ENCODE results near the gene MRPL53. TPM values are rescaled to one million over a fixed set of nuclear protein-coding genes. Genes with fewer than 3 reads are reported as not detected.

The MRPL53 gene
- total and polyA plus RNA-seq, 2 of the 13 experiments (the other 11 are each of a cell fraction or from before 2014, with no cell fraction given): 34.3 to 51.9 TPM

DNA sequence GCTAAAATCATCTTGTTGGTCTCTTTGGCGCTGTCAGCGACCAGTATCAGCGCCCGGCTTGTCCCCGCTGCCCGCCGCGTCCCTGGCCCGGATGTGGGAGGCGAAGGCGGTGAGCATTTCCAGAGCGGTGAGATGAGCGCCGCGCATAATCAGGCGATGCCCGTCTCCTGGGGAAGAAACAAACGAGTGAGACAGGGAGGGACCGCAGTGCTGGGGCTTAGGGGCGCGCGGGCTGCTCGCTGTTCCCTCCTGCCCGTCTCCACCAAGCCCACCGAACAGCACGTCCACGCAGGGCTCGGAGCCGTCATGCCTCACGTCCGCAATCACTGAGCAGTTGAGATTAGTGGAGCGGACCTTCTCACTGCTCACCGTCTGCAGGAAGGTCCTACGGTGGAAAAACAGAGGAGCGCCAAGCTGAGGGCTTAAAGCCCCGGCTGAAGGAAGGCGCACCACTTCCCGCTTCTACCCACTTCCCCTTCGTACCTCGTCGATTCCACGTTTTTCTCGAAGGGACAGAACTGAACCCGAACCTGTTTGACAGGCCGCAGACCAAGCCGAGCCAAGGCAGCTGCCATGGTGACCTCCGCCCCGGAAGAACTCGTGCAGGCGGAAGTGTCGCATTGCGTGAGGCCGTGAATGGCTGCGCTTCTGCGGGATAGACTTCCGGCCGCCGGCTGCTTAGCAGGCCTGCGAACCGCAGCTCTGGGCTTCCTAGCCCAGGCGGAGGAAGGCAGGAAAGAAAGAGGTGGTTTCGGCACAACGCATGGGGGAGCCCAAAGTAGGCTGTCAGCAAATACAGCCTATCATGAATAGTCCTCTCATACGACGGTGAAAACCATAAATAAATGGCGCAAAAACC, at the start of gene MRPL53 (continued):
- TF ChIP-seq, protein P1, sequence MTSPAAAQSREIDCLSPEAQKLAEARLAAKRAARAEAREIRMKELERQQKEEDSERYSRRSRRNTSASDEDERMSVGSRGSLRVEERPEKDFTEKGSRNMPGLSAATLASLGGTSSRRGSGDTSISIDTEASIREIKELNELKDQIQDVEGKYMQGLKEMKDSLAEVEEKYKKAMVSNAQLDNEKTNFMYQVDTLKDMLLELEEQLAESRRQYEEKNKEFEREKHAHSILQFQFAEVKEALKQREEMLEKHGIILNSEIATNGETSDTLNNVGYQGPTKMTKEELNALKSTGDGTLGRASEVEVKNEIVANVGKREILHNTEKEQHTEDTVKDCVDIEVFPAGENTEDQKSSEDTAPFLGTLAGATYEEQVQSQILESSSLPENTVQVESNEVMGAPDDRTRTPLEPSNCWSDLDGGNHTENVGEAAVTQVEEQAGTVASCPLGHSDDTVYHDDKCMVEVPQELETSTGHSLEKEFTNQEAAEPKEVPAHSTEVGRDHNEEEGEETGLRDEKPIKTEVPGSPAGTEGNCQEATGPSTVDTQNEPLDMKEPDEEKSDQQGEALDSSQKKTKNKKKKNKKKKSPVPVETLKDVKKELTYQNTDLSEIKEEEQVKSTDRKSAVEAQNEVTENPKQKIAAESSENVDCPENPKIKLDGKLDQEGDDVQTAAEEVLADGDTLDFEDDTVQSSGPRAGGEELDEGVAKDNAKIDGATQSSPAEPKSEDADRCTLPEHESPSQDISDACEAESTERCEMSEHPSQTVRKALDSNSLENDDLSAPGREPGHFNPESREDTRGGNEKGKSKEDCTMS (CRISPR knock-in tag; conservative IDR thresholded peaks at IDR 0.05): peak; percentile 36; the same call in 1 of the 2 replicates
- TF ChIP-seq, protein P2, sequence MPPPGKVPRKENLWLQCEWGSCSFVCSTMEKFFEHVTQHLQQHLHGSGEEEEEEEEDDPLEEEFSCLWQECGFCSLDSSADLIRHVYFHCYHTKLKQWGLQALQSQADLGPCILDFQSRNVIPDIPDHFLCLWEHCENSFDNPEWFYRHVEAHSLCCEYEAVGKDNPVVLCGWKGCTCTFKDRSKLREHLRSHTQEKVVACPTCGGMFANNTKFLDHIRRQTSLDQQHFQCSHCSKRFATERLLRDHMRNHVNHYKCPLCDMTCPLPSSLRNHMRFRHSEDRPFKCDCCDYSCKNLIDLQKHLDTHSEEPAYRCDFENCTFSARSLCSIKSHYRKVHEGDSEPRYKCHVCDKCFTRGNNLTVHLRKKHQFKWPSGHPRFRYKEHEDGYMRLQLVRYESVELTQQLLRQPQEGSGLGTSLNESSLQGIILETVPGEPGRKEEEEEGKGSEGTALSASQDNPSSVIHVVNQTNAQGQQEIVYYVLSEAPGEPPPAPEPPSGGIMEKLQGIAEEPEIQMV (CRISPR knock-in tag; IDR thresholded peaks at IDR 0.05; ENCODE audit: low read depth): peak; percentile 97
- peak; percentile 89 for TF ChIP-seq ZSCAN9 (CRISPR knock-in tag; IDR thresholded peaks at IDR 0.05; ENCODE audit: borderline replicate concordance)
- TF ChIP-seq, protein P3, sequence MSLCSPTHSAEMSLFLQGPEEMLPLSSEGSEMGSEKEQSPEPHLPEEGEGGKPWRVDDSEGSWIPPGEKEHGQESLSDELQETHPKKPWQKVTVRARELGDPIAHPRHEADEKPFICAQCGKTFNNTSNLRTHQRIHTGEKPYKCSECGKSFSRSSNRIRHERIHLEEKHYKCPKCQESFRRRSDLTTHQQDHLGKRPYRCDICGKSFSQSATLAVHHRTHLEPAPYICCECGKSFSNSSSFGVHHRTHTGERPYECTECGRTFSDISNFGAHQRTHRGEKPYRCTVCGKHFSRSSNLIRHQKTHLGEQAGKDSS (CRISPR knock-in tag; IDR thresholded peaks at IDR 0.05; ENCODE audit: borderline replicate concordance, low read depth): peak; percentile 91; the same call in 1 of the 2 replicates
- peak; percentile 98 for TF ChIP-seq GABPA (IDR thresholded peaks at IDR 0.05; ENCODE audit: low read depth, low read length)
- TF ChIP-seq GABPA (CRISPR knock-in tag; IDR thresholded peaks at IDR 0.05; ENCODE audit: low read depth): peak; percentile 100
- TF ChIP-seq, protein P4, sequence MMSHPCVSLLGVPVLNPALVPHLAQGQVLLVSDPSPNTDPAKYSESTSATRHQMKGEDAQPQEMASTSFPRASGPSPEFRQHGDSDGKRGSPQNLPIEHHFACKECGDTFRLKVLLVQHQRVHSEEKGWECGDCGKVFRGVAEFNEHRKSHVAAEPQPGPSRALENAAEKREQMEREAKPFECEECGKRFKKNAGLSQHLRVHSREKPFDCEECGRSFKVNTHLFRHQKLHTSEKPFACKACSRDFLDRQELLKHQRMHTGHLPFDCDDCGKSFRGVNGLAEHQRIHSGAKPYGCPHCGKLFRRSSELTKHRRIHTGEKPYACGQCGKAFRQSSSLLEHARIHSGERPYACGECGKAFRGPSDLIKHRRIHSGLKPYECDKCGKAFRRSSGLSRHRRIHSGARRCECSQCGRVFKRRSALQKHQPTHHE (CRISPR knock-in tag; IDR thresholded peaks at IDR 0.05; ENCODE audit: borderline replicate concordance): peak; percentile 56; the same call in 1 of the 2 replicates
- TF ChIP-seq MATR3 (CRISPR knock-in tag; IDR thresholded peaks at IDR 0.05): no peak
- peak; percentile 69 for TF ChIP-seq ZBTB3 (CRISPR knock-in tag; IDR thresholded peaks at IDR 0.05; ENCODE audit: borderline replicate concordance, low read depth)
- TF ChIP-seq TGIF2 (CRISPR knock-in tag; IDR thresholded peaks at IDR 0.05): peak; percentile 94
- peak; percentile 58; the same call in 1 of the 2 replicates for TF ChIP-seq ZNF251 (CRISPR knock-in tag; IDR thresholded peaks at IDR 0.05)
- no peak for TF ChIP-seq RAD51 (IDR thresholded peaks at IDR 0.05; ENCODE audit: borderline replicate concordance)
- peak; percentile 100 for TF ChIP-seq SAFB2 (CRISPR knock-in tag; IDR thresholded peaks at IDR 0.05; ENCODE audit: borderline replicate concordance, low read depth)
- TF ChIP-seq ETV6 (CRISPR knock-in tag; conservative IDR thresholded peaks at IDR 0.05): peak; percentile 95
- TF ChIP-seq HNRNPL (IDR thresholded peaks at IDR 0.05; ENCODE audit: low read depth, low read length): peak; percentile 61; the same call in 1 of the 2 replicates
- TF ChIP-seq, protein P5, sequence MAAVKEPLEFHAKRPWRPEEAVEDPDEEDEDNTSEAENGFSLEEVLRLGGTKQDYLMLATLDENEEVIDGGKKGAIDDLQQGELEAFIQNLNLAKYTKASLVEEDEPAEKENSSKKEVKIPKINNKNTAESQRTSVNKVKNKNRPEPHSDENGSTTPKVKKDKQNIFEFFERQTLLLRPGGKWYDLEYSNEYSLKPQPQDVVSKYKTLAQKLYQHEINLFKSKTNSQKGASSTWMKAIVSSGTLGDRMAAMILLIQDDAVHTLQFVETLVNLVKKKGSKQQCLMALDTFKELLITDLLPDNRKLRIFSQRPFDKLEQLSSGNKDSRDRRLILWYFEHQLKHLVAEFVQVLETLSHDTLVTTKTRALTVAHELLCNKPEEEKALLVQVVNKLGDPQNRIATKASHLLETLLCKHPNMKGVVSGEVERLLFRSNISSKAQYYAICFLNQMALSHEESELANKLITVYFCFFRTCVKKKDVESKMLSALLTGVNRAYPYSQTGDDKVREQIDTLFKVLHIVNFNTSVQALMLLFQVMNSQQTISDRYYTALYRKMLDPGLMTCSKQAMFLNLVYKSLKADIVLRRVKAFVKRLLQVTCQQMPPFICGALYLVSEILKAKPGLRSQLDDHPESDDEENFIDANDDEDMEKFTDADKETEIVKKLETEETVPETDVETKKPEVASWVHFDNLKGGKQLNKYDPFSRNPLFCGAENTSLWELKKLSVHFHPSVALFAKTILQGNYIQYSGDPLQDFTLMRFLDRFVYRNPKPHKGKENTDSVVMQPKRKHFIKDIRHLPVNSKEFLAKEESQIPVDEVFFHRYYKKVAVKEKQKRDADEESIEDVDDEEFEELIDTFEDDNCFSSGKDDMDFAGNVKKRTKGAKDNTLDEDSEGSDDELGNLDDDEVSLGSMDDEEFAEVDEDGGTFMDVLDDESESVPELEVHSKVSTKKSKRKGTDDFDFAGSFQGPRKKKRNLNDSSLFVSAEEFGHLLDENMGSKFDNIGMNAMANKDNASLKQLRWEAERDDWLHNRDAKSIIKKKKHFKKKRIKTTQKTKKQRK (IDR thresholded peaks at IDR 0.05; ENCODE audit: low read length): no peak
- TF ChIP-seq, protein P6, sequence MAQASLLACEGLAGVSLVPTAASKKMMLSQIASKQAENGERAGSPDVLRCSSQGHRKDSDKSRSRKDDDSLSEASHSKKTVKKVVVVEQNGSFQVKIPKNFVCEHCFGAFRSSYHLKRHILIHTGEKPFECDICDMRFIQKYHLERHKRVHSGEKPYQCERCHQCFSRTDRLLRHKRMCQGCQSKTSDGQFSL (CRISPR knock-in tag; IDR thresholded peaks at IDR 0.05): no peak; the same call in none of the 2 replicates

Measured in HepG2 (cell line).